ENCODE data around the gene RAPGEF6. TPM values are rescaled to one million over a fixed set of nuclear protein-coding genes. Genes with fewer than 3 reads are reported as not detected.

RAPGEF6 gene, protein sequence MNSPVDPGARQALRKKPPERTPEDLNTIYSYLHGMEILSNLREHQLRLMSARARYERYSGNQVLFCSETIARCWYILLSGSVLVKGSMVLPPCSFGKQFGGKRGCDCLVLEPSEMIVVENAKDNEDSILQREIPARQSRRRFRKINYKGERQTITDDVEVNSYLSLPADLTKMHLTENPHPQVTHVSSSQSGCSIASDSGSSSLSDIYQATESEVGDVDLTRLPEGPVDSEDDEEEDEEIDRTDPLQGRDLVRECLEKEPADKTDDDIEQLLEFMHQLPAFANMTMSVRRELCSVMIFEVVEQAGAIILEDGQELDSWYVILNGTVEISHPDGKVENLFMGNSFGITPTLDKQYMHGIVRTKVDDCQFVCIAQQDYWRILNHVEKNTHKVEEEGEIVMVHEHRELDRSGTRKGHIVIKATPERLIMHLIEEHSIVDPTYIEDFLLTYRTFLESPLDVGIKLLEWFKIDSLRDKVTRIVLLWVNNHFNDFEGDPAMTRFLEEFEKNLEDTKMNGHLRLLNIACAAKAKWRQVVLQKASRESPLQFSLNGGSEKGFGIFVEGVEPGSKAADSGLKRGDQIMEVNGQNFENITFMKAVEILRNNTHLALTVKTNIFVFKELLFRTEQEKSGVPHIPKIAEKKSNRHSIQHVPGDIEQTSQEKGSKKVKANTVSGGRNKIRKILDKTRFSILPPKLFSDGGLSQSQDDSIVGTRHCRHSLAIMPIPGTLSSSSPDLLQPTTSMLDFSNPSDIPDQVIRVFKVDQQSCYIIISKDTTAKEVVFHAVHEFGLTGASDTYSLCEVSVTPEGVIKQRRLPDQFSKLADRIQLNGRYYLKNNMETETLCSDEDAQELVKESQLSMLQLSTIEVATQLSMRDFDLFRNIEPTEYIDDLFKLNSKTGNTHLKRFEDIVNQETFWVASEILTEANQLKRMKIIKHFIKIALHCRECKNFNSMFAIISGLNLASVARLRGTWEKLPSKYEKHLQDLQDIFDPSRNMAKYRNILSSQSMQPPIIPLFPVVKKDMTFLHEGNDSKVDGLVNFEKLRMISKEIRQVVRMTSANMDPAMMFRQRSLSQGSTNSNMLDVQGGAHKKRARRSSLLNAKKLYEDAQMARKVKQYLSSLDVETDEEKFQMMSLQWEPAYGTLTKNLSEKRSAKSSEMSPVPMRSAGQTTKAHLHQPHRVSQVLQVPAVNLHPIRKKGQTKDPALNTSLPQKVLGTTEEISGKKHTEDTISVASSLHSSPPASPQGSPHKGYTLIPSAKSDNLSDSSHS (N-terminal part only)
- 14.9 and 18.9 TPM in 2 replicates for total RNA-seq
- long read RNA-seq, partial matches to known transcripts = 6 of 9 reads
- long read RNA-seq, other reads (novel, unspliced or antisense) = 0 of 9 reads

DNA sequence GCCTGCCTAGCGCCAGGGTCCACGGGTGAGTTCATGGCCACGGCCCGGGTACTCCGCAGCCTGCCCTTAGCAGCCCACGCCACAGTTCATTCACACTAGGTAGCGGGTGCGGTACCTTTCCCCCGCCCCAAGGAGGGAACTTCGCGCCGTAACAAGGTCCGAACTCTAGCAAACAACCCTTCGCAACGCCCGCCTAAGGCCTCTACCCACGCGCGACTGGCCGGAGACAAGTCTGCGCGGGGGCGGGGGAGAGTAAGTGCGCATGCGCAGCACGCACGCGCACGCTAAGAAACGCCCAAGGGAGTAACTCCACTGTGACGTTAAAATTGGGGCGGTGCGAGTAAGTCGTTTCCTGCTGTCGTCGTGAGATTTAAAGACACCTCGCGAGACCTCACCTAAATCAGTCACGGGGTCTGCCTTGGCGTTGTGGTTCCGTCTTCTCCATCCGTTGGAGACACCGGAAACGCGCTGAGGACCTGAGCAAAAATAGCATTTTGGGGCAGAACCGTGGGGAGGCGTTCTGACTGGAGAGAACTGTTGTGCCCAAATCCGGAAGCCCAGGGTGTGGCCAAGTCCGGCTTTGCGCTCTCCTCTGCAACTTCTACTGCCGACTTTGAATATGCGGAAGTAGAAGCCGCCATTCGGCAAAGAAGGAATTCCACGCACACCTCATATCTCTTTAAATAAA is at the start of gene RAPGEF6:
Gene RAPGEF6 (minus strand): TSS at position 234 of the 688 bp plus-strand sequence. CDS start 199 bp downstream, at position 35.
- H3K4me1 Mint-ChIP-seq (ENCODE audit: unreplicated experiment) = peaks cover 25% of the 10 kb centered on the region
- TF ChIP-seq, protein P1, sequence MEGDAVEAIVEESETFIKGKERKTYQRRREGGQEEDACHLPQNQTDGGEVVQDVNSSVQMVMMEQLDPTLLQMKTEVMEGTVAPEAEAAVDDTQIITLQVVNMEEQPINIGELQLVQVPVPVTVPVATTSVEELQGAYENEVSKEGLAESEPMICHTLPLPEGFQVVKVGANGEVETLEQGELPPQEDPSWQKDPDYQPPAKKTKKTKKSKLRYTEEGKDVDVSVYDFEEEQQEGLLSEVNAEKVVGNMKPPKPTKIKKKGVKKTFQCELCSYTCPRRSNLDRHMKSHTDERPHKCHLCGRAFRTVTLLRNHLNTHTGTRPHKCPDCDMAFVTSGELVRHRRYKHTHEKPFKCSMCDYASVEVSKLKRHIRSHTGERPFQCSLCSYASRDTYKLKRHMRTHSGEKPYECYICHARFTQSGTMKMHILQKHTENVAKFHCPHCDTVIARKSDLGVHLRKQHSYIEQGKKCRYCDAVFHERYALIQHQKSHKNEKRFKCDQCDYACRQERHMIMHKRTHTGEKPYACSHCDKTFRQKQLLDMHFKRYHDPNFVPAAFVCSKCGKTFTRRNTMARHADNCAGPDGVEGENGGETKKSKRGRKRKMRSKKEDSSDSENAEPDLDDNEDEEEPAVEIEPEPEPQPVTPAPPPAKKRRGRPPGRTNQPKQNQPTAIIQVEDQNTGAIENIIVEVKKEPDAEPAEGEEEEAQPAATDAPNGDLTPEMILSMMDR (IDR thresholded peaks at IDR 0.05) = no peak
- peak; percentile 98 for DNase-seq (ENCODE audit: extremely low spot score, unreplicated experiment)
- no peaks in the 10 kb centered on the region for H3K27me3 Mint-ChIP-seq (ENCODE audit: unreplicated experiment)
- no peaks in the 10 kb centered on the region for H3K9me3 Mint-ChIP-seq (ENCODE audit: unreplicated experiment)
- no peaks in the 10 kb centered on the region for H3K36me3 Mint-ChIP-seq (ENCODE audit: unreplicated experiment)
- peak within 1 kb of the TSS; percentile 98 for H3K27ac Mint-ChIP-seq (ENCODE audit: unreplicated experiment)
- peak within 1 kb of the TSS; percentile 89 for H3K4me3 Mint-ChIP-seq (ENCODE audit: unreplicated experiment)

DNA sequence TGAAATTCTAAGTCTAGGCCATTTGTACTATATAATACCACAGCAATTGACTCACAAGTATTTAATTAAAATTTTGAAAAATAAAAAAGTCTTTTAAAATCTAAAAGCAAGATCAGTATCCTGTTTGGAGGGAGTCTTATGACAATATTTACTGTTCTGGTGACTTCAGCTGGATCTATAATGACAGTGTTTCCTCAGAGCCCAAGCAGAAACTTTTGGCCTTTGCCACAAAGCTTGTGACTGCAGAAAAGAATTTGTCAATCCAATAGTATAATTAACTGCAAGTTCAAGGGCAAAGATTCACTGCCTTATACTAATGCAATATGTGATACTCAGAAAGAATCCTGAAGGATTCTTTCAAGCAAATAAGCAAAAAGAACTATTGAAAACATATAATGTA is 49.6 kb upstream of the RAPGEF6 start:
- no peak for DNase-seq (ENCODE audit: extremely low spot score, unreplicated experiment)
- H3K27me3 Mint-ChIP-seq (ENCODE audit: unreplicated experiment) = no peaks in the 10 kb centered on the region
- peaks cover 33% of the 10 kb centered on the region for H3K36me3 Mint-ChIP-seq (ENCODE audit: unreplicated experiment)
- no peak overlapping the region for H3K4me3 Mint-ChIP-seq (ENCODE audit: unreplicated experiment)
- TF ChIP-seq, protein P1 (IDR thresholded peaks at IDR 0.05) = no peak
- H3K4me1 Mint-ChIP-seq (ENCODE audit: unreplicated experiment) = no peaks in the 10 kb centered on the region
- H3K9me3 Mint-ChIP-seq (ENCODE audit: unreplicated experiment) = no peaks in the 10 kb centered on the region
- H3K27ac Mint-ChIP-seq (ENCODE audit: unreplicated experiment) = no peak overlapping the region

DNA sequence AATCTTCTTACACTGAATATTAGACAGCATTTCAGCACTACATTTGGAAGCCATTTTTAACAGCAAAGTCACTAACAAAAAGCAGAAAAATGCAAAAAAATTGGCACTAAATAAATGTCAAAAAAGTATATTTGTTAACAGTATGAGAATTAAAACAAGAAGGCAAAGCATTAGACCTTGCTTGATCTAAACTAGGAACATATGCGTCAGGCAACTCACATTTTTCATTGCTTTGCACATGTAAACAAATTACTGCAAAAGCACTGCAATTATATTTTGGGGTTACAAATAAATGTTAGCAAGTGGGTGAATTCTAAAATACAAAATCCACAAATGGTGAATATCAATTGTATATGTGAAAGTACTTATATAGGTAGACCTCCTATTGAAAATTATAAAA is 49.0 kb upstream of the RAPGEF6 start:
- H3K9me3 Mint-ChIP-seq (ENCODE audit: unreplicated experiment) = no peaks in the 10 kb centered on the region
- TF ChIP-seq, protein P1 (IDR thresholded peaks at IDR 0.05) = no peak
- no peaks in the 10 kb centered on the region for H3K27me3 Mint-ChIP-seq (ENCODE audit: unreplicated experiment)
- no peaks in the 10 kb centered on the region for H3K4me1 Mint-ChIP-seq (ENCODE audit: unreplicated experiment)
- DNase-seq (ENCODE audit: extremely low spot score, unreplicated experiment) = no peak
- H3K27ac Mint-ChIP-seq (ENCODE audit: unreplicated experiment) = no peak overlapping the region
- peaks cover 29% of the 10 kb centered on the region for H3K36me3 Mint-ChIP-seq (ENCODE audit: unreplicated experiment)
- no peak overlapping the region for H3K4me3 Mint-ChIP-seq (ENCODE audit: unreplicated experiment)

DNA sequence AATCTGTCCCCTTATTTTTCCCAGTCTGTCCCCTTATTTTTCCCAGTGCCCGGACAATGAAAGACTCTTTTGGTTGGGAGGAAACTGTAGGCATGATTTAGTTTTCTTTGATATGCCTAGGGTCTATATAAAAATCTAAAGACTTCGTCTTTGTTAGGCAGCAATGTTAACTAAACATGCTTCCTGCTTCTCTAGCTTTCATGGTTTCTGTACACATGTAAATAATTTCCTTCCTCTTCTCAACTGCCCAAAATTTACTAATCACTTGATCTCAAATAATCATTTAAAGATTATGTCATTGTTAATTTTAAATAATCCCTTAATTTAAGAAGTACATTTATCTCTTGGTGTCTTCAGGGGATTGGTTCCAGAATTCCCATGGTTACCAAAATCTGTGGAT is 47.8 kb upstream of the RAPGEF6 start:
- DNase-seq (ENCODE audit: extremely low spot score, unreplicated experiment) = no peak
- Mint-ChIP-seq H3K36me3 (ENCODE audit: unreplicated experiment) (peaks cover 26% of the 10 kb centered on the region), H3K4me1 (ENCODE audit: unreplicated experiment) (no peaks in the 10 kb centered on the region), H3K9me3 (ENCODE audit: unreplicated experiment) (no peaks in the 10 kb centered on the region), H3K4me3 (ENCODE audit: unreplicated experiment) (no peak overlapping the region), H3K27ac (ENCODE audit: unreplicated experiment) (no peak overlapping the region), H3K27me3 (ENCODE audit: unreplicated experiment) (no peaks in the 10 kb centered on the region)
- TF ChIP-seq, protein P1 (IDR thresholded peaks at IDR 0.05) = no peak

All from osteocyte (in vitro differentiated cells).